Activated CD8-positive, alpha-beta memory T cell treated with anti-CD3 and anti-CD28 coated beads, Interleukin-2, amount 50 U/mL, for 1 hour (primary cell): ENCODE results near the gene LIPE.

Experiments
- DNase-seq: peaks from one replicate; pipeline ENCODE4 v3.0.0-alpha.2; 2020; ENCODE audit errors: extremely low read depth

The LIPE gene

GRCh38 chr19:42380155-42380554, 47.0 kb downstream of the LIPE start:
- no peak for DNase-seq

DNA sequence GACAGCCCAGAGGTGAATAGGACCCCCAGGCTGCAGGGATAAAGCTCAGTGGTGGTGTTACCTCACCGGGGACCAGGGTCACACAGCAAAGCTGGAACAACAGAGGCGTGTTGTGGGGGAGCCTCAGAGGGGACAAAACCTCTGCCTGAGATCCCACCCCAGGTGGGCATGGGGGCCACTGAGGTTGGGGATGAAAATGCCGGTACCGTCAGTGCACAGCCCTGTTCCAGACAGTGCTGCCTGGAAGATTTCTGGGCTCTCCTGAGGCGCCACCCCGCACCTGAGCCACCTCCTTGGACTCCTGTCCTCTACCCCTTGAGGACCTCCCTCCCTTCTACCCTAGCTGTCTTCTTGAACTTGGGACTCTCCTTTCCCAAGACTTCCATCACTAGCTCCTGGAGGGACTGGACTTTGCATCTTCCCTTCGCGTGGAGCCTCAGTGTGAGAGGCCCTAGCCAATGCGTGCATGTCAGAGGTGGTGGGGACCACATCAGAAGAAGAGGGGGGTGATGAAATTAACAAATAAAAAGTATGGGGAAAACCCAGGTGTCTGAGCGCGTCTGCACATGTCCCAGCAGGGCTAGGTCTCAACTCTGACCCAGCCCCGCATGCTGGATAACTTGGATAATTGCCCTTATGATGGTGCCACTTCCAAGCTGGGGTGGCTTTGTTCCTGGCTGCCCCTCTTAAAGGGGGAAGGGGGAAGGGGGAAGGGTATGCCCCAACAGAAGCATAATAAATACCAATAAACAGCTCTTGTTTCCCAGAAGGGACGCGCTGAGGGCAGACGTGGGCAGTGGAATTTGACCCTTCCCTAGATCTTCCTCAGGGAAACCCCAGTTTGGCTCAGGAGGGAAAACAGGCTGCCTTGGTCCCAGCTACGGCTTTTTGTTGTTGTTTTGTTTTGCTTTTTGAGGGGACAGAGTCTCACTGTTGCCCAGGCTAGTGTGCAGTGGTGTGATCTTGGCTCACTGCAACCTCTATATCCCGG, 48.7 kb downstream of the LIPE start:
- DNase-seq: no peak

GRCh38 chr19:42376177-42376555, 51.0 kb downstream of the LIPE start:
- no peak for DNase-seq

GRCh38 chr19:42375415-42376176, 51.6 kb downstream of the LIPE start:
- DNase-seq: no peak

- DNase-seq: no peak
Measured at GRCh38 chr19:42374826-42375376, 52.3 kb downstream of the LIPE start.

DNA sequence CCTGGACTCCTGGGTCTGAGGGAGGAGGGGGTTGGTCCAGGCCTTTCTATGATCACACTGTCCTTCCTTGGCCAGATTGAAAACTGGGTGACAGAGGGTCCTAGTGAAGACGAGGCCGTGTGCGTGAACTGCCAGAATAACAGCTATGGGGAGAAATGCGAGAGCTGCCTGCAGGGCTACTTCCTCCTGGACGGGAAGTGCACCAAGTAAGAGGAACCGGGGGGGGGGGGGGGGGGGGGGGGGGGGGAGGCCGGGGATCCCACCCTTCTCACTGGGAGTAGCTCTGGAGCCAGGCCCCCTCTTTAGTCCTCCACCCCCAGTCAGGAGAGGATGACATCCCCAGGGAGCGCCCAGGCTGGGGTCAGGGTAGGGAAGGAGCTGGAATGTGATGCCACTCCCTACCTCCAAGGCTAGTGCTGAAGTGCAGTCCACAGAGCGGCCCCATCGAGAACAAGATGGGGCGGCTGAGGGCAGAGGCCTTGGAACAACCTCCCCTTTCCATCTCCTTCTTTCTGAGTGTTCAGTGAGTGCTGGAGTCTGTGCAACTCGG, 56.5 kb downstream of the LIPE start:
- DNase-seq: no peak

GRCh38 chr19:42370068-42370520, 57.1 kb downstream of the LIPE start:
- DNase-seq: no peak

DNA sequence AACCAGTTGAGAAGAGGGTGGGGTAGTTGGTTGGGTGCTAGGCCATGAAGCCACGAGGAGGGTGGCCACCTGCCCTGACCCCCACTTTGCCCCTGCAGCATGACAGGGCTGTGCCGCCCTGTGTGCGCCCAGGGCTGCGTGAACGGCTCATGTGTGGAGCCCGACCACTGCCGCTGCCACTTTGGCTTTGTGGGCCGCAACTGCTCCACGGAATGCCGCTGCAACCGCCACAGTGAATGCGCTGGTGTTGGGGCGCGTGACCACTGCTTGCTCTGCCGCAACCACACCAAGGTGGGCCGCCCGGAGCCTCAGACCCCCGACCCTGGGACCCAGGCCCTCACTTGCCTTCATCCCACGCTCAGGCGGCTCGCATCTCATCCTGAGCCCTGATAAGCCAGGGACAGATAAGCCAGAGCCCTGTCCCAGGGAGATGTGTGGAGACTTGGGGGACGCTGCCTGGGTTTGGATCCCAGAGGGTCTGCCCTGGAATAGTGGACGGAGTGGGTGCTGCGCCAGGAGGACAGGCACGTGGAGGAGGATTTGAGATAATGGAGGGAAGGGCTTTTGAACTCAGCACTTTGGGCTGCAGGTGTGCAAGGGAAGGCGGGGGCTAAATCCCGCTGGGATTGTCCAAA, 57.6 kb downstream of the LIPE start:
- DNase-seq: no peak

DNA sequence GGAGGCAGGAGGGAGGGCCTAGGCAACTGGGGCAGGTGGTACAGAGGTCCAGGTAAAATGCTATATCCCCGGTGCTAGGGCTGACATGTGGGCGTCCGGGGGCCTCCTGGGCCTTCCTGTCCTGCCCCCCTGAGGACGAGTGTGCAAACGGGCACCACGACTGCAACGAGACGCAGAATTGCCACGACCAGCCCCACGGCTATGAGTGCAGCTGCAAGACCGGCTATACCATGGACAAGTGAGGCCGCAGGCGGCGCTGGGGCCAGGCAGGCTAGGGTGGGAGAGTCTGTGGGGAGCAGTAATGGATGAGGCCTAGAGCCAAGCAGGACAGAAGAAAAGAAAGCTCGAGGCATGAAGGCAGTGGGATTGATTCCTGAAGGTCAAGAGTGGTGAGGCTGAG, 58.4 kb downstream of the LIPE start:
- DNase-seq: no peak

DNA sequence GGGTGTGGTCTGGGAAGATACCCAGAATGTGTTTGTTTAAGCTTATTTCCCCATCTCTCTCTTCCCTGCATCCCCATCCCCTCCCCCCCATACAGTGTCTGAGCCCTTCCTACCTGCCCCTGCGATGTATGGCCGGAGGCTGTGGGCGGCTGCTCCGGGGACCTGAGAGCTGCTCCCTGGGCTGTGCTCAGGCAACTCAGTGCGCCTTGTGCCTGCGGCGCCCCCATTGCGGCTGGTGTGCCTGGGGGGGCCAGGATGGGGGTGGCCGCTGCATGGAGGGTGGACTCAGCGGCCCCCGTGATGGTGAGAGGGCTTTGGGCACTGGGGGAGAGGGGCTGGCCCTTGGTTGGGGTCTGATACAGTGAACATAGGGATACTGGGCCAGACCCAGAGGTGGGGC, 58.8 kb downstream of the LIPE start:
- no peak for DNase-seq

DNA sequence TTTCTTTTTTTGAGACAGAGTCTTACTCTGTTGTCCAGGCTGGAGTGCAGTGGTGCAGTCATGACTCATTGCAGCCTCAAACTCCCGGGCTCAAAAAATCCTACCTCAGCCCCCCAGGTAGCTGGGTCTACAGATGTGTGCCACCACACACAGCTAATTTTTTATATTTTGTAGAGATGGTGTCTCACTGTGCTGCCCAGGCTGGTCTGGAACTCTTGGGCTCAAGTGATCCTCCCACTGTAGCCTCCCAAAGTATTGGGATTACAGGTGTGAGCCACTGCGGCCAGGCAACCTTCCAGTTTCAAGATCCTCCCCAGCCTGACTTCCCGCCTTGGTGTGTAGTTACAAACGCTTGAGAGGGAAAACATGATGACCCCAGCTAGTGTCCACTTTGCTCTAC, 59.3 kb downstream of the LIPE start:
- DNase-seq: no peak

DNA sequence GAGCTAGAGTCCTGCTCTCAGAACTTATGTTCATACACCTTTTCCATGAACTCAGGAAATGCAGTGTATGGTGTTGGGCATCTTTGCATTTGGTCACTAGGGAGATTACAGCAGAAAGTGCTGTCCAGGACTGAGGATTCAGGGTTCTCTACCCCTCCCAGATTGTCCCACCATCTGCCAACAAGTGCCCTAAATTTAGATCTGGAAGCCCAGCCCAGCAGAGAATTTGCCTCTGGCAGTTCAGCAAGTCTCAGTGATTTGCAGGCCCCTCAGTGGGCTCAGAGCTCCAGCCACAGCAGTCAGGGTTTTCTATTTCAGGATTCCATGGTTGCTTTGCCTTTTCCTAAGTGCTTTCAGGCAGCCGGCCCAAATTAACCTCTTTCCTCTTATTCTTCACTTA, 60.5 kb downstream of the LIPE start:
- no peak for DNase-seq

GRCh38 chr19:42363614-42364346, 63.4 kb downstream of the LIPE start:
- DNase-seq: no peak

- DNase-seq: no peak
Measured at GRCh38 chr19:42362891-42363440, 64.2 kb downstream of the LIPE start.

- DNase-seq: no peak
Measured at GRCh38 chr19:42362342-42362741, 64.8 kb downstream of the LIPE start.

DNA sequence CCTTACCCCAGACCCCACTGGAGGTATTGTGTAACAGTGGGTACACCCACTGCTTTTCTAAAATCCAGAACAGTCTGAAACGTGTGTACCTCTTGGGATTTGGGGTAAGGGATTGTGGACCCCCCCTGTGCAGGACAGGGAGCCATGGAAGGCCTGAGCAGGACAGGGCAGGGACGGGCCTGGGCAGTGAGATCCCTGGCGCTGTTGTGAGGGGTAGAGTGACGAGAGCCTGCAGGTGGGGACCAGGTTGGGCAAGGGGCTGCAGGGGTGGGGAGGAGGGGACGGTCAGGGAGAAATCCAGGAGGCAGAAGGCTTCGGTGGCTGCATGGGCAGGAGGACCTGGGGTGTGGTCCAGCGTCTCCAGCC, 65.7 kb downstream of the LIPE start:
- no peak for DNase-seq

DNA sequence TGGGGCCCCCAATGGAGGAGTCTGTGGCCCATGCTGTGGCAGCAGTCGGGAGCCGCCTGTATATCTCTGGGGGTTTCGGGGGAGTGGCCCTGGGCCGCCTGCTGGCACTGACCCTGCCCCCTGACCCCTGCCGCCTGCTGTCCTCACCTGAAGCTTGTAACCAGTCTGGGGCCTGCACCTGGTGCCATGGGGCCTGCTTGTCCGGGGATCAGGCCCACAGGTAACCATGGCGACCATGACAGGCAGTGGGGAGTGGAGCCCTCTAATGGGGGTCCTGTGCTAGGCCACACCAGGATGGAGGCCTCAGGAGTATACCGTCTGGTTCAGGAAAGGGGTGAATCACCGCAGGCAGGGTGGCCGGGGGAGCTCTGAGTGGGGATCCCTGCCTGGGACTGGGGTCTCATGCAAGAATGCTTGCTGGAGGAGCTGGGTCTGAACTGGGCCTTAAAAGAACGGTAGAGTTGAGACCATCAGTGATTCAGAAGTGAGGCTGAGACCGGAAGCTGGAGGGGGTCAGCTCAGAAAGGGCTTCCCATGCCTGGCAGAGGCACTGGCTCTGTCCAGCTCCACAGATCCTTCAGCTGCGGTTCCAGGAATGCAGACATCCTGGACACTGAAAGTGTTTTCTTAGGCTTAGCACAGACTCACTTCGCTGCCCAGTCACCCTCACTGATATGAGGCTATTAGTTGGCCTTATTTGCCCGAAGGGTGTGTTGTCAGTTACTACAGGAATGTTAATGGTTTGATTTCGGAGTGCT, 66.2 kb downstream of the LIPE start:
- DNase-seq: no peak

- no peak for DNase-seq
Measured at GRCh38 chr19:42357290-42357689, 69.9 kb downstream of the LIPE start.

DNA sequence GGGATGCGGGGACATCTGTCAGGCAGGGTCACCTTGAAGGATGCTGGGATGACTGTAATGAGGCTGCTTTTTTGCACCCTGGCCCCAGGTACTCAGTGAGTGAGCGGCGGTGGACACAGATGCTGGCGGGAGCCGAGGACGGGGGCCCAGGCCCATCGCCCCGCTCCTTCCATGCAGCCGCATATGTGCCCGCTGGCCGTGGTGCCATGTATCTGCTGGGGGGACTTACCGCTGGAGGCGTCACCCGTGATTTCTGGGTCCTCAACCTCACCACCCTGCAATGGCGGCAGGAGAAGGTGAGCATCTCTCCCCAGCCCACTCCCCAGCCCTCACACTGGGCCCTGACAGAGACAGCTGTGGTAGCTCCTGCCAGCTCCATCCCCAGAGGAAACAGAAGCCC, 70.5 kb downstream of the LIPE start:
- no peak for DNase-seq

GRCh38 chr19:42355896-42356295, 71.3 kb downstream of the LIPE start:
- DNase-seq: no peak
